ENCODE results near the gene TUBB2B.

DNA sequence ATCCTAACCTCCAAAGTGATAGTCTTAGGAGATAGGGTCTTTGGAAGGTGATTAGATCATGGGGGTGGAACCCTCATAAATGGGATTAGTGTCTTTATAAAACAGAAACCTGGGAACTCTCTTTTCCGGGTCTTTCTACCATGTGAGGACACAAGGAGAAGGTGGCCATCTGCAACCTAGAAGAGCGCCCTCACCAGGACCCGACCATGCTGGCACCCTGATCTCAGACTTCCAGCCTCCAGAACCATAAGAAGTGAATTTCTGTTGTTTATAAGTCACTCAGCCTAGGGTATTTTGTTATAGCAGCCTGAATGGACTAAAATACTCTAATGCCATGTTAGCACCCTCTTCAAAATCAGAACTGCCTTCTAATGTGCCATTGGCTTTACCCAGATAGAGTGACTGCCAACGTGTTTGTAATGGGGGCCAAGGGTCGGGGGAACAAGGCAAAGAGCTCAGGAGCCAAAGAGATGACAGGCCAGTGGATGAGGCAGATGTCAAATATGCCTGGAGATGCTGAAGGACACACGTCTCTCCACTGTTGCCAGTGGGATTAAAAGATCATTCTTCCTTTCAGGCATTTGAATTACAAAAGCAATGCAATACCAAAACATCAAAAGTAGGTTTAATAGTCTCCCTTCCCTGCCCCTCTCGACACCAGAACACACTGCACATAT, 21.0 kb downstream of the TUBB2B start:
- TF ChIP-seq POLR2A (IDR thresholded peaks at IDR 0.05) (no peak), POLR2AphosphoS5 (IDR thresholded peaks at IDR 0.05; ENCODE audit: insufficient read depth in 1 of 2, low read depth in 1 of 2) (no peak)

All from vagina (tissue), 2 donors.